ENCODE measurements around the gene FAM83D. TPM values are rescaled to one million over a fixed set of nuclear protein-coding genes. Genes with fewer than 3 reads are reported as not detected.

FAM83D gene
- total RNA-seq (2021) (57.7 to 66.9 TPM (median 58.3 TPM) in 3 replicates), Bru-seq, nascent RNA (percentile 89 among the genes with signal in this experiment)
- long read RNA-seq, experiment 1, transcript FAM83D-201 (4 exons, 2,475 nt) = major isoform, 385 of 403 reads
- long read RNA-seq, experiment 1, partial matches to known transcripts = 1 of 403 reads
- long read RNA-seq, experiment 1, other reads (novel, unspliced or antisense) = 17 of 403 reads
- long read RNA-seq, experiment 2, transcript FAM83D-201 (4 exons, 2,475 nt) = major isoform, 67 of 104 reads
- long read RNA-seq, experiment 2, partial matches to known transcripts = 5 of 104 reads
- long read RNA-seq, experiment 2, other reads (novel, unspliced or antisense) = 32 of 104 reads
- long read RNA-seq, experiment 3, partial matches to known transcripts = 5 of 5 reads
- long read RNA-seq, experiment 3, other reads (novel, unspliced or antisense) = 0 of 5 reads

GRCh38 chr20:38926142-38926933, at the start of gene FAM83D:
FAM83D (plus strand) TSS chr20:38926417; CDS start chr20:38926443, 26 bp downstream.
- Mint-ChIP-seq H3K27ac (no peak within 1 kb of the TSS), H3K27me3 (ENCODE audit: low read depth) (no peaks in the 10 kb centered on the region), H3K4me1 (peaks cover 32% of the 10 kb centered on the region), H3K36me3 (peaks cover 23% of the 10 kb centered on the region), H3K9me3 (no peaks in the 10 kb centered on the region), H3K4me3 (peak within 1 kb of the TSS; percentile 86)
- ATAC-seq (peak; percentile 94), DNase-seq (ENCODE audit: low spot score) (peak; percentile 99)
- ChIA-PET CTCF (interaction anchor here (0.6 to 1.9 kb wide), 23 partner anchors 9 to 455 kb away, joined by 3 to 15 read pairs (median 4); partner anchors contain the start of gene DHX35), POLR2A (interaction anchor here (0.5 to 1.7 kb wide), 12 partner anchors 10 to 124 kb away, joined by 3 to 21 read pairs (median 4); partner anchors contain the start of genes DHX35 and PPP1R16B)
- TF ChIP-seq STAT6 (CRISPR knock-in tag; conservative IDR thresholded peaks at IDR 0.05; ENCODE audit: low read depth) (peak; percentile 65; the same call in 1 of the 2 replicates), PRDM15 (CRISPR knock-in tag; IDR thresholded peaks at IDR 0.05) (no peak), GTF2I (CRISPR knock-in tag; conservative IDR thresholded peaks at IDR 0.05) (no peak), HMGXB4 (CRISPR knock-in tag; IDR thresholded peaks at IDR 0.05) (no peak; the same call in none of the 2 replicates), E2F1 (CRISPR knock-in tag; IDR thresholded peaks at IDR 0.05) (0 out of 2 replicates have a peak, but pooled peaks have one; percentile 56), NR2C2 (CRISPR knock-in tag; IDR thresholded peaks at IDR 0.05) (no peak), ZMAT4 (CRISPR knock-in tag; IDR thresholded peaks at IDR 0.05) (no peak), MLX (CRISPR knock-in tag; IDR thresholded peaks at IDR 0.05) (no peak), TP53 (CRISPR knock-in tag; IDR thresholded peaks at IDR 0.05) (peak; percentile 91; the same call in 1 of the 2 replicates), NFYB (CRISPR knock-in tag; conservative IDR thresholded peaks at IDR 0.05; ENCODE audit: low read depth) (peak; percentile 98), JAZF1 (CRISPR knock-in tag; IDR thresholded peaks at IDR 0.05) (no peak), ZNF416 (CRISPR knock-in tag; IDR thresholded peaks at IDR 0.05) (0 out of 2 replicates have a peak, but pooled peaks have one; percentile 61), FOXP1 (CRISPR knock-in tag; IDR thresholded peaks at IDR 0.05; ENCODE audit: borderline replicate concordance) (peak; percentile 90), ATF3 (CRISPR knock-in tag; conservative IDR thresholded peaks at IDR 0.05) (no peak), ARID4B (CRISPR knock-in tag; IDR thresholded peaks at IDR 0.05; ENCODE audit: borderline replicate concordance) (peak; percentile 59; the same call in 1 of the 2 replicates), MAX (CRISPR knock-in tag; IDR thresholded peaks at IDR 0.05) (peak; percentile 79; the same call in 1 of the 2 replicates), NFE2L1 (CRISPR knock-in tag; IDR thresholded peaks at IDR 0.05) (peak; percentile 78), FOXK1 (CRISPR knock-in tag; IDR thresholded peaks at IDR 0.05) (peak; percentile 84)
